NCI-H446 (cell line): Measurements from ENCODE around the gene CBFA2T2.
"Not testable (repeated sequence)": the region's sequence is repeated elsewhere in the genome, so short reads cannot be mapped to it uniquely, and the experiment has no call there.

Source experiments
- DNase-seq, 2 experiments: peaks; one replicate each; lab custom pipeline; 2025; lab: John Stamatoyannopoulos, UW

Gene CBFA2T2

DNA sequence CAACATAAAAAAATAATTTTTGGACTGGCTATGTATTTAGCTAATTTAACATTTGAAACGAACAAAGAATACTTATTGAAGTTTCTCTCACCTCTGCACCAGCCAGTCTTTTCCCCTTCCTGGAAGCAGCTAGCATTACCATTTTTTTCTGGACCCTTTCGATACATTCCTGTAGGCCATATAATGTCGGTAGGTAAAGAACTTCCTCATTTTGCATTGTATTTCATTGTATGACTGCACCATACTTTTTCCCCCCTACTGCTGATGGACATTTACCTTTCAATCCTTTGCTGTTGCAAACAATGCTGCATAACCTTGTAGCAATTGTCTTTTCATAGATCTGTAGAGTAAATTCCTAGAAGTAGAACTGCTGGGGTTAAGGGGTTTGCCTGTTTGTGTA is 17.6 kb downstream of the CBFA2T2 start:
- DNase-seq = no peak

DNA sequence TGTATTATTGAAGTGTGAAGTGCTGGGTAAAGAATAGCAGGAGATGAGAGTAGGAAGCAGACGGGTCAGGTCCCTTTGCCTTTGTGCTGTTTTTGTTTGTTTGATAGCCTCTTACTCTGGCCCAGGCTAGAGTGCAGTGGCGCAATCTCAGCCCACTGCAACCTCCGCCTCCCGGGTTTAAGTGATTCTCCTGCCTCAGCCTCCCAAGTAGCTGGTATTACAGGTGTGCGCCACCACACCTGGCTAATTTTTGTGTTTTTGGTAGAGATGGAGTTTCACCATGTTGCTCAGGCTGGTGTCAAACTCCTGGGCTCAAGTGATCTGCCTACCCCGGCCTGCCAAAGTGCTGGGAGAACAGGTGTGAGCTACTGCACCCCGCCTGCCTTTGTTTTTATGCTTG is 18.1 kb downstream of the CBFA2T2 start:
- DNase-seq = not testable (repeated sequence)

DNA sequence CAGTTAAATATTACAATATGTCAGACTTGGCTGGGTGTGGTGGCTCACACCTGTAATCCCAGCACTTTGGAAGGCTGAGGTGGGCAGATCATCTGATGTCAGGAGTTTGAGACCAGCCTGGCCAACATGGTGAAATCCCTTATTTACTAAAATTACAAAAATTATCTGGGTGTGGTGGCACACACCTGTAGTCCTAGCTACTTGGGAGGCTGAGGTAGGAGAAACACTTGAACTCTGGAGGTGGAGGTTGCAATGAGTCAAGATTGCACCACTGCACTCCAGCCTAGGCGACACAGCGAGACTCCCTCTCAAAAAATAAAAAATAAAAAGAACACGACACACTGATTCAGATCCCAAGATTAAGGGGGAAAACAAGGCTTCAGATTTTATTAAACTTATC is 19.2 kb downstream of the CBFA2T2 start:
- not testable (repeated sequence) for DNase-seq

DNA sequence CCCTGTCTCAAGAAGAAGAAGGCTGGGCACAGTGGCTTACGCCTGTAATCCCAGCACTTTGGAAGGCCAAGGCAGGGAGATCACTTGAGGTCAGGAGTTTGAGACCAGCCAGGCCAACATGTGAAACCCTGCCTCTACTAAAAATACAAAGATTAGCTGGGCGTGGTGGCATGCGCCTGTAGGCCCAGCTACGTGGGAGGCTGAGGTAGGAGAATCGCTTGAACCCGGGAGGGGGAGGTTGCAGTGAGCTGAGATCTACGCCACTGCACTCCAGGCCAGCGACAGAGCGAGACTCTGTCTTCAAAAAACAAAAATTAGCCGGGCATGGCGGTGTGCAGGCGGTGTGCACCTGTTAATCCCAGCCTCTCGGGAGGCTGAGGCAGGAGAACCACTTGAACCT is 22.0 kb downstream of the CBFA2T2 start:
- not testable (repeated sequence) for DNase-seq

DNA sequence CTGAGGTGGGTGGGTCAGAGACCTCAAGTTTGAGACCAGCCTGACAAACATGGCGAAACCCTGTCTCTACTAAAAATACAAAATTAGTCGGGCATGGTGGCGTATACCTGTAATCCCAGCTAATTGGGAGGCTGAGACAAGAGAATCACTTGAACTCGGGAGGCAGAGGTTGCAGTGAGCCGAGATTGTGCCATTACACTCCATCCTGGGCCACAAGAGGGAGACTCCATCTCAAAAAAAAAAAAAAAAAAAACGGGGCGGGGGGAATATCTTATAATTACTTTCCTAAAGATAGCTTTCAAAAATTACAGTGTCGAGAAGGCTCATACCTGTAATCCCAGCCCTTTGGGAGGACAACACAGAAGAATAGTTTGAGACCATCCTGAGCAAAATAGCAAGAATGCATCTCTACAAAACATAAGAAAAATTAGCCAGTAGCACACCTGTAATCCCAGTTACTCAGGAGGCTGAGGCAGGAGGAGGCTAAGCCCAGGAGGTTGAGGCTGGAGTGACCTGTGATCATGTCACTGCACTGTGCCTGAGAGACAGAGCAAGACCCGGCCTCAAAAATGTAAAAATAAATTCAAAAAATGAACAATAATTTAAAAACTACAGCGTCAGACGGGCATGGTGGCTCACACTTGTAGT is 25.8 kb downstream of the CBFA2T2 start:
- no peak for DNase-seq

DNA sequence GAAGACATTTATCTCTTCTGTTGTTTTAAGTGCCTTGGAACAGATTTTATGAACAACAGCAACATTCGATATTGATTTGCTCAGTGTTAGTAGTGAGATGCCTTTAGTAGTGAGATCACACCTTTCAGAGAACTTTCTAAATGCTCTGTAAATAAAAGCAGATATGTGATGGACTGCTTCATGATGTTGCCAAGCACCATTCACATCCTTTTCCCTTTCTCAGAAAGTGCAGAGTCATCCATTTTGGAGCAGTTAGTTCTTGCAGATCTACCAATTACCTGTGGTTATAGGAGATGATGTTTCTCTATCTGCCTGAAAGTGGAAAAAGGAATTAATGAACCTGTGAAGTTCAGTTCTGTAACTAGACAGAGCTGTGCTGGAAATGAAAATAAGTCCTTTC is 27.0 kb downstream of the CBFA2T2 start:
- no peak for DNase-seq

DNA sequence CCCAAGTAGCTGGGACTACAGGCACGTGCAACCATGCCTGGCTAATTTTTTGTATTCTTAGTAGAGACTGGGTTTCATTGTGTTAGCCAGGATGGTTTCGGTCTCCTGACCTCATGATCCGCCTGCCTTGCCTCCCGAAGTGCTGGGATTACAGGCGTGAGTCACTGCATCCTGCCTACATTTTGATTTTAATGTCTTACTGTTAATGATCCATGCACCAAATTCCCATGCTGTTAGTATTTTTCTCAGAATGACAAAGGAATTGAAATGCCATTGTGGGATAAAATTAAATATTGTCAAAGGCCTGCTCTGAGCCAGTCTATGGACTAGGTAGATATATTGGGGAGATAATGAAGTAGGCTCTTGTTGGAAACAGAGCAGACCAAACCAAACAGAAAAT is 28.2 kb downstream of the CBFA2T2 start:
- no peak for DNase-seq

DNA sequence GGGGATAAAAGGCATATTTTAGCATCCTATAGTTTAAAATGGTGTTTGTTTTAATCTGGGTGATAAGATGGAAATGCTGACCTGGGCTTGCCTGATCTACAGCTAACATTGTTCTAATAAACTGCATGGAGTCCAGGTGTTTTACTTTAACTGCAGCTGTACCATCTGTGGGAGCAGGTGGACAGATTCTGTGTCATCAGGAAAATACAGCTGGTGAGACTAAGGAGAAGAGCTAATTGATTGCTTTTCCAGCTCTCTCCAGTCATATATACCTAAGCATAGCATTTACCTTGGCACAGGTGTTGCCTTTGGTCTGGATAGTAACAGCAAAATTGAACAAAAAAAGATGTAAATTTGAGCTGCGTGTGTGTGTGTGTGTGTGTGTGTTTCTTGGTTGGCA is 31.6 kb downstream of the CBFA2T2 start:
- no peak for DNase-seq

DNA sequence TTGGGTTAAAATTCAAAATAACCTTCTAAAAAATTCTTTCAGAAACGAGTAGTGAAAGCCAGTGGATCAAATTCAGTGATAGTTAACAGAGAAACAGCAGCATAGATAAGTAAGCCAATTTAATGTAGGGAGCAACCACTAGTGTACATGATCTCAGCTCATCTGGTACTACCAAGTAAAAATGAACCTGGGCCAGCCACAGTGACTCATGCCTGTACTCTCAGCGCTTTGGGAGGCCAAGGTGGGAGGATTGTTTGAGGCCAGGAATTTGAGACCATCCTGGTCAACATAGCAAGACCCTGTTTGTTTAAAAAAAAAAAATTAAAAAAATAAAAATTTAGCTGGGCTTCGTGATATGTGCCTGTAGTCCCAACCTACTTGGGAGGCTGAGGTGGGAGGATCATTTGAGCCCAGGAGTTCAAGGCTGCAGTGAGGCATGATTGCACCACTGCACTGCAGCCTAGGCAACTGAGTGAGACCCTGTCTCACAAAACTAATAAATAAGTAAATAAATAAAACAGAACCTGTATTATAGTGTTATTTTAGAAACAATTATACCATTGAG is 32.4 kb downstream of the CBFA2T2 start:
- DNase-seq = no peak

DNA sequence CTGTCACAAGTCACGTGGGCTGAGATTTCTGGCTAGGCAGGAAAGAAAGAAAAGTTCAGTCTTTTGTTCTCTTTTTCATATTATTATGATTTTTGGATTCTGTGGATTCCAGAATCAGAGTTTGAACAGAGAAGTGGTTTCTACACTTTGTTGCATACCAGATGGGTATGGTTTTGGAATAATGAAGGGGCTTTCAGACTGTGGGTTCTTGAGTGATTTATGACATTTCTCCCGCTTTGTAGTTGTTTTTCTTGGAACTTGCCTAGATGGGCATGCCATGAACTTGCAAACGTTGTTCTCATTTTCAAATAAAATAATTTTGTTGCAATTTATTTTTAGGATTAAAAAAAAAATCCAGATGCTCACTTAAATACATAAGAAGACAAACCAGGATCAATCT is 34.4 kb downstream of the CBFA2T2 start:
- peak in 1 of 2 experiments; percentile 59 for DNase-seq

DNA sequence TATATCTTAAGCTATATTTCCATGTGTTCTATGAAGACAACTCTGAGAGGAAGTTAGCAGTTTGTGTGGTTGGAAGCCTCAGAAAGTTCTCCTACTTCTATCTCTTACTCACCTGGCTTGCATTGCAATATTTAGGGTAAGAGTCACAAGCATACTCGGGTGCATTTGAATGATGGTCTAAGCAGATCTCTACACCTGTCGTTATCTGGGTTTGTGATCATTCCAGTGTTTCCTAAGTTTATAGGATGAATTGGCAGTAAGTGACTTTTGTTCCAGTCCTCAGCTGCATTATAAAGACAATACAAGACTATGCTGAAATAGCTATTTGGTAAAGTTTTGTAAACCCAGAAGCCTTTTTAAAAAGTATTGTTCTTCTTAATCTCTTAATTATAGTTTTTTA is 36.9 kb downstream of the CBFA2T2 start:
- DNase-seq = no peak

DNA sequence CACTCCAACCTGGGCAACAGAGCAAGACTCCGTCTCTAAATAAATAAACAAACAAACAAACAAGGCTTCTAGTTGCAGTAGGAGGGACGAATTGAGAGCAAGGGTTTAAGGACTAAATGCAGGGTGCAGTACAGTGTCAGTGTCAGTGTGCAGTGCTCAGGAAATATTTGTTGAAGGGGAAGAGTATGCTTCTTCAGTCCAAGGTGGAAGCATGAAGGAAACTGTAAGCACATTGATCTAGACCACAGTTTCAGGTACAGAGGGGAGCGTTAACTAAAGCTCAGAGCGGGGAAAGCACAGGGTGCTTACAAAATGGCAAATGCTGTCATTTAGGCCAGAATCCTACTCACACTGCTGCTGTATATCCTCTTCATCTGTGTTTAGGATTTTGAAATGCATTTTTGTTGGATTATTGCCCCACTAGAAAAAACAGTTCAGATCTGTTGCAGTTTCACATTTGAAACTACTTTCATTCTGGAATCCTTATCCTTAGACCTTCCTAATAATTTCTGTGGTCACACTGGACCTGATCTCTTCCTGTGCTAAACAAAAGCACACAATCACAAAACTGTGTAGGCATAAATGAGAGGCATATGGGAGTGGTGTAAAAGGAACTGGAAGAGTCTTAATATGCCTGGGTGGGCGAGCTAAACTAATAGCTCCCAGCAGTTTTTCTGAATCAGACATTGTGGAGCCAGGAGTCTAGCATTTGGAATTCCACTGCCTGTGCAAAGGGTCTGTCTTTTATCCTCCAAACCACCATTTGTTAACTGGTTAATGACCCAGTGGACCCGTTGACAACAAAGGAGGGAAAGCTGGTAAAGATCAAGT is 41.4 kb downstream of the CBFA2T2 start:
- peak in 1 of 2 experiments; percentile 26 for DNase-seq

DNA sequence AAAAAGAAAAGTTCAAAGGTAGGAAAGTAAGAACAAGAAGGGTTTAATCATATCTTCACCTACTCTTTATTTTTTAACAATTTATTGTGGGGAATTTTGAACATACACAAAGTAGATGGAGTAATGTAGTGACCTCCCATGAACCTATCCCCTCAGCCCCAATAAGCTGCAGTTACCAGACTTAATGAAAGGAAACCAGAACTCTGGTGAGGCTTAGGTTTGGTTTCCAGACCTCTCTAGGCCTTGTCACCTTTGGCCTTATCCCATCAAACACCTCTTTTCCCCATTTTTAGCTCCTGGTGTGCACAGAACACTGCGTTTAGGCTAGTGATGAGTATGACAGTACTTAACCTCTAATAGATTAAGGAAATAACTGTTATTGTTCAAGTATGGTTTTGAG is 42.0 kb downstream of the CBFA2T2 start:
- no peak for DNase-seq

DNA sequence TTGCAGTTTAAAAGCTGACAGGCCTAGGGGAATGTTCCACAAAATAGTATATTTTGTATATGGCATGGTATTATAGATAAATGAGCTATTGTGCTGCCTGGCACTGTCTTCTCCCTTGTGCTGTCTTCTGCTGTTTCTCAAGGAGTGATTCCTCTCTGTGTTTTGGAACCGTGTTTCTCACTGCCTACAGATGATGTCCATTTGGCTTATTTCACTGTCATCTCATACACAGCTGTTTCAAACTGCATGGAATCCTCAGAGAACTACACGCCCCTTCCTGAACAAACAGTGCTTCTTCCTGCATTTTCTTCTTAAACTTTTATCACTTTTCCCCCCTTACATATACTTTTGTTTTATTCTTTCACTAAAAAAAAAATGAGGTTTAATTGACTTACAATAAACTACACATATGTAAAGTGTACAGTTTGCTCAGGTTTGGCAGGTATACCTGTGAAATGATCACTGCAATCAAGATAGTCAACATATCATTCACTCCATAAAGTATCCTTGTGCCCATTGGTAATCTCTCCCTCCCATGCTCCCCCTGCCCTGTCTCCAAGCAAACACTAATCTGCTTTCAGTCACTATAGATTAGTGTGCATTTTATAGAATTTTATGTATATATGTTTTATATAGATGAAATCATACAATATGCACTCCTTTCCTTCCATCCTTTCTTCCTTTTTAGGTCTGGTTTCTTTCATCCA is 43.0 kb downstream of the CBFA2T2 start:
- DNase-seq = peak in 1 of 2 experiments; percentile 10

DNA sequence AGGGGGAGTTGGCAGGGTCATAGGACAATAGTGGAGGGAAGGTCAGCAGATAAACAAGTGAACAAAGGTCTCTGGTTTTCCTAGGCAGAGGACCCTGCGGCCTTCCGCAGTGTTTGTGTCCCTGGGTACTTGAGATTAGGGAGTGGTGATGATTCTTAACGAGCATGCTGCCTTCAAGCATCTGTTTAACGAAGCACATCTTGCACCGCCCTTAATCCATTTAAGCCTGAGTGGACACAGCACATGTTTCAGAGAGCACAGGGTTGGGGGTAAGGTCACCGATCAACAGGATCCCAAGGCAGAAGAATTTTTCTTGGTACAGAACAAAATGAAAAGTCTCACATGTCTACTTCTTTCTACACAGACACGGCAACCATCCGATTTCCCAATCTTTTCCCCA is 45.8 kb downstream of the CBFA2T2 start:
- not testable (repeated sequence) for DNase-seq

DNA sequence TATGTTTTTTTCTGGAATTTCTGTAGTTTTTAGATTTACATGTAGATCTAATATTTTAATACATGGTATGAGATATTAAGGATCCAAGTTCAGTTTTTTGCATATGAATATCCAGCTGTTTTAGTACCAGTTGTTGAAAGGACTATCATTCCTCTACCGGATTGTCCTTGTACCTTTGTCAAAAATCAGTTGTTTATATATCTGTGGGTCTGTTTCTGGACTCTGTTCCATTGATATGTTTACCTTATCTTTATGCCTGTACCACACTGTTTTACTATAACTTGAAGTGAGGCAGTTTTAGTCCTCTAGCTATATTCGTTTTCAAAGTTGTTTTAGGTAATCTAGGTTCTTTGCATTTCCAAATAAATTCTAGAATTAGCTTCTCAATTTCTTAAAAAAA is 47.7 kb downstream of the CBFA2T2 start:
- DNase-seq = no peak

DNA sequence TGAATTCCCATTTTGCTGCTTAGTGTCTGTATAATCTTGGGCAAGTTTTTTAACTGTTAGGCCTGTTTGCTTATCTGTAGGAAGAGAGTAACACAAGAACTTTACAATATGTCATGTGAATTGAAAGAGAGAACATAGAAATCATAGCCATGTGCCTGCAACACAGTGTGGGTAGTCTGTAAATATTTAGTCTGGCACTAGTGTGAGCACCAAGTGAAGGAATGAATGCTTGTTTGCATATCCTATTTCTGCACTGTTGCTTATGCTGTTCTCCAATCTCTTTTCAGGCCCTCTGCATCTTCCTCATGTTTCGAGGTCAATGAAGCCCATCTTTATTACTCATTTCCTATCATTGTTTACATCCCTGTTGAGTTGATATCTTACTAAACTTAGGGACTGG is 49.2 kb downstream of the CBFA2T2 start:
- DNase-seq = no peak

DNA sequence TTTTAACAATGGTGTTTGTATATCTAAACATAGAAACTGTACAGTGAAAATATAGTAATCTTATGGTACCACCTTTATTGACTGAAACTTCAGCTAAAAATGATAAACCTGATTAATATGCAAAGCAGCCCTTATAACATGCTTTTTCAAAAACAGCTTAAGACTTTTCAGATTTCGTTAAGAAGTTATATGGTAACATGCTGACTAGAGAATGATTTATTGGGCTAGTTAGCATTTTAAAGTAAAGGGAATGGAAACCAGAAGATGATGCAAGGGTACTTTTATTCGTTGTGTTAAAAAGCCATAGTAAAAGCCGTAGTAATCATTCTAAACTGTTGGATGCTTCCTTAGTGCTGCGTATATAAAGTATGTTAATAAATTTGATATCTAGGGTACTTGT is 50.5 kb downstream of the CBFA2T2 start:
- no peak for DNase-seq

DNA sequence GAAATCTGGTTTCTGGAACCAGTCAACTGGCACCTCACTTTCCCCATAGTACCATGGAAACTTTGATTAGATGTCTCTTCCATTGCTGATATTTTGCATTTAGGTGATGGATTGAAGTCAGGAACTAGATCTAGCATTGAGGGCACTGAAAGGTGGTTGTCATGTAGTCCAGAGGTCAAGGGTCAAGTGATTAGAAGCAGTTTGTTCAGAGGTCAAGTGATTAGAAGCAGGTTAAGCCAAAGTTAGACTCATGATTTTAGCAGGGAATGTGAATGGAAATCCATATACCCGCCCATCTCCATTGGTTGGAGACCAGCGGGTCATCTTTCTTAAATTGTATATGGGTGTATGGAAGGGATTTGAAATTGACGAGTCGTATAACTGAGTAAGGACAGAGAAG is 51.2 kb downstream of the CBFA2T2 start:
- DNase-seq = no peak

DNA sequence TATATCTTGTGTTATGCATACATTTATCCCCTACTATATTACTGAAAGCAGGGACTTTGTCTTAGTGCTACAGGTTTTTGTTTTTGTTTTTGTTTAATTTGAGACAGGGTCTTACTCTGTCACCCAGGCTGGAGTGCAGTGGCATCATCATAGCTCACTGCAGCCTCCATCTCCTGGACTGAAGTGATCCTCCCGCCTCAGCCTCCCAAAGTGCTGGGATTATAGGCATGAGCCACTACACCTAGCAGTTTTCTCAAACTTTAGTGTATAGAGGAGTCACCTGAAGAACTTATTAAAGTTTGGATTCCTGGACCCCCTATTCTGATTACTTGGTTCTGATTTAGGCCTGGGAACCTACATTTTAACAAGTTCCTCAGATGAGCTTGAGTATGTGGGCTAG is 51.9 kb downstream of the CBFA2T2 start:
- no peak for DNase-seq

DNA sequence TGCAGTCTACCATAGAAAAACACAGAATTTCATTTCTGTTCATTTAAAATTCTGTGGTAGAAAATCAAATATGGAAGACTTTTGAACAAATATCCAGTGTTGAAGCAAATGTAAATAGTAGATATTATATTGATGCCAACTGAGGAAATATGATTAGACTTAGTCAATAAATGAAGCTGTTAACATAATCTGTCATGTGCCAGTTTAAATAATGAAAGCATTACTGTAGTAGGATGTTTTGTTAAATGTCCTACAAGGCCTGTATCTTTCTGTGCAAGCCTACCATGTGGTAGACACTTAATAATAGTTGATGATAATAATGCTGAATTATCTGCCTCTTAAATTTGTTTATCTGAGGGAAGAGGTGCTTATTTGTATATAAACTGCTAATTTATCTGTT is 55.9 kb downstream of the CBFA2T2 start:
- DNase-seq = no peak

DNA sequence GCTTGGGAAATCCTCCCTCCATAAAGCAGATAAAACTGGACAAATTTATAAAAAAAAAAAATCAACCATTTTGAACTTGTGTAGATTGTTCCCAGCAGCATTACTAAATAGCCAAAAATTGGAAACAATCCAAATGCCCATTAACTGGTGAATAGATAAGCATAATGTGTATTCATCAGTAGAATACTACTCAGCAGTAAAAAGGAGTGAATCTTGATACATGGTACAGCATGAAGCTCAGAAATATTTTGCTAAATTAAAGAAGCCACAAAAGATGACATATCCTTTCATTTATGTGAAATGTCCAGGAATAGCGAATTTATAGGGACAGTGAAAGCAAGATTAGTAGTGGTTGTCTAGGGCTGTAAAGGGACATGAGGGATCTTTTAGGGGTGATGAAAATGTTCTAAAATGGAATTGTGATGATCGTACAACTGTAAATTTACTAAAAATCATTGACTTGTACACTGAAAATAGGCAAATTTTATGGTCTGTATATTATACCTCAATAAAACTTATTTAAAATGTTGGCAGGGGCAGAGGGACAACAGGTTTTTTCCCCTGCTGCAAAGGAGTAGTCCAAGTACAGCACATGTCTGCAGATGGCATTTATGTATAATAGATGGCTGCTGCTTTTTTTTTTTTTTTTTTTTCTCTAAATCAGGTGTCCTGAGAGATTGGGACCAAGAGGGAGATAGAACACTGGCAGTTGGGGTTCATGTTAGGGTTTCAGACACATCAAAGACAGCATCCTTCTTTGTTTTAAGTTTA is 59.5 kb downstream of the CBFA2T2 start:
- DNase-seq = no peak
